Stimulated activated CD4-positive, alpha-beta T cell treated with anti-CD3 and anti-CD28 coated beads, TNF-alpha, amount 100 ng/mL, for 1 hour (primary cell): ENCODE measurements around the gene ABTB1.
"Not testable (repeated sequence)": the region's sequence is repeated elsewhere in the genome, so short reads cannot be mapped to it uniquely, and the experiment has no call there.

Experiments used
- DNase-seq, 3 donors: peaks; one replicate each; pipeline ENCODE4 v3.0.0-alpha.2; 2020; ENCODE audit warnings: low read depth in 3 of 3, low spot score in 1 of 3

The ABTB1 gene

DNA sequence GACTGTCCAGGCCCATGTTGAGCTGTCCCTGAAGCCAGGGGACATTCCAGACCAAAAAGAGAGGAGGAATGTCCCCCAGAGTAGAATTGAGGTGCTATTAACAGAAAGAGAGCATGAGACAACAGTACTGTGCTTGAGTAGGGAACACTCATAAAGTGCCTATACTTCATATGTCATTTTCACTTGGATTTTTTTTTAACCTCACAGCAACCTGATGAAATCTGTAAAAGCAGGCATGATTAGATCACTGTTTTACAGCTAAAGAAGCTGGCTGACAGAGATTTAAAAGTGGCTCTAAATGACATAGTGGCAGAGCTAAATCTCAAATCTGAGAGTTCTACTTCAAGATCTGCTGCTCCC is 24.9 kb upstream of the ABTB1 start:
- no peak for DNase-seq

- DNase-seq = no peak
Observed at GRCh38 chr3:127650236-127650635, 22.5 kb upstream of the ABTB1 start.

DNA sequence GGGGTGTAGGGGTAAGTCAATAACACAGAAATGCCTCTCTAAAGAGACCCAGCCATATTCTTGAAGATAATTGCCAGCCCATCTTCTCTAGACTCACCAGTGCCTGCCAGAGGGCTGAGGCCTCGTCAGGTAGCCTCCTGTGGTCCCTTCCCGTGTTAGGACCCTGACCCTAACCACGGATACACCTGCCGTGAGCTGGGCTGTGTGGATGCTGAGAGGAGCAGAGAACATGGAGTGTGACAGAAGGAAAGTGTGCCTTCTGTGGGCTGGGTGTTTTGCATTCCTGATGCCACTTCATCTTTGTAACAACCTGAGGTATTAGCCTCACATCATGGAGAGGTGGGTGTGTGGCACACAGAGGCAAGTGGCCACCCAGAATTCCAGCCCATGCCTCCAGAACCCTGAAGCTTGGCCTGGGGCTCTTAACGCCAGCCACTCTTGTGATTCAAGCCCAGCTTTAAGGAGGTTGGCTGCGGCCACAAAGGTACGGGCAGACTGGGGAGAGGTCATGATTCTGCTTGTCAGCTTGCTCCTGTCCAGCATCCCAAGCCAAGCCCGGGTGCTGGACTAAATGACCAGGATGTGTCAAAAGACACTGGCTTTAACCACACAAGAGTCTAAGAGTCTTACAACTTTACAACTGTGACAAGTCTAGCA is 21.1 kb upstream of the ABTB1 start:
- DNase-seq = no peak

GRCh38 chr3:127652246-127652995 is 20.3 kb upstream of the ABTB1 start:
- no peak for DNase-seq

GRCh38 chr3:127654374-127654773 is 18.4 kb upstream of the ABTB1 start:
- DNase-seq = no peak

GRCh38 chr3:127654993-127655392 is 17.8 kb upstream of the ABTB1 start:
- DNase-seq = not testable (repeated sequence)

DNA sequence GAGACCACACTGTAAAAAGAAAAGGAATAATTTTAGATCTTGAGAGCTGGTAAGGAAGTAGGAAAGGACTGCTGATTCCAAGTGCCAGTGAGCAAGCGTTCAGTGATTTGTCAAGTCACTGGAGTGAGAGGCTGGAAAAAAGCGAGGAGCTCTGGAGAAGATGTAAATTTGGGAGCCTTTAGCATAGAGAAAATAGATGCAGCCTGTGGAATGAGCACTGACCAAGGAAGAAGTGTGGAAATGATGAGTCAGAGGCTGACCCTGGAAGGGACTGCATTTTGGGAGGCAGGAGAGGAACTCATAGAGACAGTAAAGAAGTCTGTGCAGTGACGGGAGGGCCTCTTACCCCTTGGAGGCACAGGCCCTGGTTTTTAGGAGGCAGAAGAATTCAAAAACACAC is 17.1 kb upstream of the ABTB1 start:
- no peak for DNase-seq

DNA sequence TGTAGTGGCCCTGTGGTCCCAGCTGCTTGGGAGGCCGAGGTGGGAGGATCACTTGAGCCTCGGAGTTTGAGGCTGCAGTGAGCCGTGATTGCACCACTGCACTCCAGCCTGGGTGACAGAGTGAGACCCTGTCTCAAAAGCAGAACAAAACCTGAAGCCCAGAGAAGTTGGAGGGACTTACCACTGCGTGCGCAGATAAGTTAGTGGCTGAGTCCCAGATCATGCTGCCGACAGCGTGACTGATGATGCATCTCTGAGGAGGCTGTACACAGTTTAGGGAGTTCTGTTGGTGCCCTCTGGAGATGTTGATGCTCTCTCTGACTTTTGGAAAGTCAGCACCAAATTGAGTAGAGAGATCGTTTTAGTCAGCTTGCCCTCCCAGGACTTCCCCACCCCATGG is 15.8 kb upstream of the ABTB1 start:
- no peak for DNase-seq

DNA sequence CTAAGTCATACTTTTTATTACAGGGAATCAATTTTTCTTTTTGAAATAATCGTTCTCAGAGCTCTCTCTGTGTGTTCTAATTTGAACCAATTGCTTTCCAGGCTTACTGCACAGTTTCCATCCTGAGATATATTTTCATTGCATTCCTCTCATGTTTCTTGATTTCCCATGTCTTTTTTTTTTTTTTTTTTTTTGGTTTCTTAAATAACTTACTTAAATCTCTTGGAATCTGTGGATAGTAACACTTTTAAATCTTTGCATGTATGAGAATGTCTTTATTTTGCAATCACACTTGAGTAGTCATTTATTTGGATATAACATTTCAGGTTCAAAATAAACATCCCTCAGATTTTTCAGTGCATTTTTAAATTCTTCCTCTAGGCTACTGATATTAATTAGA is 14.5 kb upstream of the ABTB1 start:
- DNase-seq = no peak

DNA sequence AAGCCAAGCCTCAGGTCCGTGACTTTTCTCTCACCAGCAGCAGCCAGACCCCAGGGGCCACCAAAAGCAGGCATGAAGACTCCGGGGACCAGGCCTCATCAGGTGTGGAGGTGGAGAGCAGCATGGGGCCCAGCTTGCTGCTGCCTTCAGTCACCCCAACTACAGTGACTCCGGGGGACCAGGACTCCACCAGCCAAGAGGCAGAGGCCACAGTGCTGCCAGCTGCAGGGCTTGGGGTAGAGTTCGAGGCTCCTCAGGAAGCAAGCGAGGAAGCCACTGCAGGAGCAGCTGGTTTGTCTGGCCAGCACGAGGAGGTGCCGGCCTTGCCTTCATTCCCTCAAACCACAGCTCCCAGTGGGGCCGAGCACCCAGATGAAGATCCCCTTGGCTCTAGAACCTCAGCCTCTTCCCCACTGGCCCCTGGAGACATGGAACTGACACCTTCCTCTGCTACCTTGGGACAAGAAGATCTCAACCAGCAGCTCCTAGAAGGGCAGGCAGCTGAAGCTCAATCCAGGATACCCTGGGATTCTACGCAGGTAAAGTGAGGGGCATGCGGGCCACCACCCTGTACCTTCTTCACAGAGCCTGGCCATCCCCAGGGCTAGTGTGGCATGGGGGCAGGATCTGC is 12.0 kb upstream of the ABTB1 start:
- DNase-seq = no peak

DNA sequence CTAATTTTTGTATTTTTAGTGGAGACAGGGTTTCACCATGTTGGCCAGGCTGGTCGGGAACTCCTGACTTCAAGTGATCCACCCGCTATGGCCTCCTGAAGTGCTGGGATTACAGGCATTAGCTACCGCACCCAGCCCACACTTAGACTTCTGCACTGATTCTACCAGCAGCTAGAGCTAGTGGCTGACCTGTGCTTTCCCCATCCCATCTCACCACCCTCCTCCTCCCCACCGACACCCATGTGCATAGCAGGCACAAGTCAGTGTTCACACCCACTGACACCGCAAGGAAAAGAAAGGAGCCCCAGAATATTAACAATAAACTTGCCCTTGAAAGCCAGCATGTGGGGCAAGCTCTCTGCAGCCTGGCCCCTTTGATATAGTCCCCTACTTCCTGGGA is 11.2 kb upstream of the ABTB1 start:
- no peak for DNase-seq

- no peak for DNase-seq
Observed at GRCh38 chr3:127662001-127662469, 10.7 kb upstream of the ABTB1 start.

GRCh38 chr3:127663151-127663550 is 9.6 kb upstream of the ABTB1 start:
- DNase-seq = no peak

- no peak for DNase-seq
Observed at GRCh38 chr3:127665165-127665564, 7.6 kb upstream of the ABTB1 start.

GRCh38 chr3:127665586-127665985 is 7.2 kb upstream of the ABTB1 start:
- no peak for DNase-seq

DNA sequence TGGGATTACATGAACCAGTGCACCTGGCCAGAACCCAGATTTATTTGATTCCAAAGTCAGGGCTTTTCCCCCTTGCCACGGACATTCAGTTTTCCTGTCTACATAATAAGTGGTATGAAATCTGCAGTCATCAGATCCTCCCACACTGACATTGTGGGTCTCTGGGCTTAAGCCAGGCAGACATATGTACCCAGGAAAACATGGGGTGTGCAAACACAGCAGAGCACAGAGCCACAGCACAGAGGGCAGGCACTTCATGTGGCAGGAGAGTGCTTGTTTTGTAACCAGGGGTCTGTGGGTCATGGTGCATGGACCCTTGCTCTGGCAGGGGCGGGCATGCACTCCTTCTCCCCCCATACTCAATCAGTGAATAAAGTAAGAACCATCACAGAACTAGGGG is 6.1 kb upstream of the ABTB1 start:
- DNase-seq = no peak

DNA sequence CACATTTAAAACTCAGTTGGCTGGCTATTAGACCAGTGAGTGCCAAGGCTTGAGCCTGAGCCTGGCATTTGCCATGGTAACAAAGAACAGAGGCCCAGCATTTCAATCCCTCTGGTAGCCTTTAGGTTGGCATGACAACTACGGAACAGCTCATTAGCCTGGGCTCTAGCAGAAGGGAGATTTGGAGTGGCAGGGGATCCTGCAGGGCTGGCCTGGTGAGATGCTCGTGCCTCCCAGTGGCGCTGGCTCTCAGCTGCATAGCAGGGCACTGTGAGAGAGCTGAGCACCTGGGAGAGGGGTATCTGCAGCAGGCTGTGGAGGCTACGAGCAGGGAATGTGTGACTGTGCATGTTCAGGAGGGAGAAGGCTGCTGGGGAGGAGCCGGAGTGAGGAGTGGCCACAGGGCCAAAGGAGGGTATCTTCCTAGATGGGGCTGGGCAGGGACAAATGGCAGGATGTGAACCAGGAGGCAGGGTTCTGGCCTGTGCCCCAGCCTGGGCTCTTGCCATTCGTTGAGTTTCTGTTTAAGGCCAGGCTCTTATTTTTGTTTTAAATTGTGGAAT is 5.6 kb upstream of the ABTB1 start:
- no peak for DNase-seq

- no peak for DNase-seq
Observed at GRCh38 chr3:127668906-127669305, 3.8 kb upstream of the ABTB1 start.

- DNase-seq = no peak
Observed at GRCh38 chr3:127669541-127670228, 3.1 kb upstream of the ABTB1 start.

- no peak for DNase-seq
Observed at GRCh38 chr3:127670229-127670559, 2.6 kb upstream of the ABTB1 start.

- no peak for DNase-seq
Observed at GRCh38 chr3:127670761-127671522, 1.8 kb upstream of the ABTB1 start.
